BJ (cell line): Measurements from ENCODE around the gene THOC1. TPM values are rescaled to one million over a fixed set of nuclear protein-coding genes. Genes with fewer than 3 reads are reported as not detected.

ENCODE experiments used
- CTCF ChIA-PET: fragments of 350-600 bp; formaldehyde crosslinking; extraction: SDS; loops from one replicate; lab custom pipeline; 2021; ENCODE audit warnings: antibody characterized with exemption, inconsistent platforms; lab: Yijun Ruan, JAX
- POLR2A ChIA-PET: fragments of 300-600 bp; sonication (Branson Sonifier 250); formaldehyde crosslinking; extraction: SDS; loops from one replicate; lab custom pipeline; 2021; ENCODE audit warnings: antibody characterized with exemption; lab: Charles Lee
- DNase-seq: peaks from one replicate; pipeline ENCODE4 v3.0.0-alpha.2; 2011; ENCODE audit warnings: low read depth
- H3K27me3 ChIP-seq: 2 replicates; pipeline ENCODE4 v1.6.0; 2011; ENCODE audit warnings: low read length; ENCODE audit not compliant: control insufficient read depth, insufficient read depth
- H3K36me3 ChIP-seq: 2 replicates; pipeline ENCODE4 v1.5.1; 2011; ENCODE audit warnings: low read length; ENCODE audit not compliant: control insufficient read depth, insufficient read depth
- H3K4me3 ChIP-seq: 2 replicates; pipeline ENCODE4 v1.5.1; 2011; ENCODE audit warnings: low read depth, mild to moderate bottlenecking, control low read depth, low read length
- CTCF ChIP-seq: IDR thresholded peaks from 2 replicates; pipeline ENCODE4 v1.5.1; 2011; ENCODE audit warnings: low read depth, mild to moderate bottlenecking, control low read depth, inconsistent platforms, low read length, moderate library complexity; ENCODE audit not compliant: insufficient read depth
- polyA plus RNA-seq: library from polyadenylated mRNA; depleted of rRNA; stranded (reverse); fragments of >200 nt; gene quantifications from 2 replicates; pipeline ENCODE4 v1.2.3, GENCODE V29; 2011

The THOC1 gene
- polyA plus RNA-seq, 1 experiment: 8.7 TPM

GRCh38 chr18:225745-226144, 42.1 kb downstream of the THOC1 start:
- POLR2A ChIA-PET: no interaction called here
- DNase-seq: no peak
- 0 out of 2 replicates have a peak, but pooled peaks cover 1% of the 10 kb centered on the region for H3K36me3 ChIP-seq
- TF ChIP-seq CTCF: no peak
- no peaks in the 10 kb centered on the region for H3K27me3 ChIP-seq
- CTCF ChIA-PET: interaction anchor here (1.4 to 1.9 kb wide), 2 partner anchors 9 to 10 kb away, joined by 5 read pairs; no protein-coding TSS in a partner anchor
- no peak overlapping the region for H3K4me3 ChIP-seq

DNA sequence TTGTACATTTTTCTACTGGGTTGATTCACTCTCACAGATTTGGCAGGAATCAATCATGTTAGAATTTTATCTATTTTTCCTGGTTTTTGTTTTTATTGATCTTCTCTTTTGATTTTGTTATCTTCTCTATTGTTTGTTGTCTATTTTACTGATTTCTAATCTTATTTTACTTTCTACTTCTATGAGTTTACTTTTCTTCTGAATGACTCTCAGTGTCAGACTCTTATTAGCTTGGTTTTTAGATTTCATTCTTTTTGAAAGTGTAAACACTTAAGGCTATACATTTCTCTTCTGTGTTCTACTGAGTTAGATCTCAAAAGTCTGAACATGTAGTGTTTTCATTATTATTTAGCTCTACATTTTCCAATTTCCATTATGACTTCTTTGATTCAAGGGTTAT, 47.1 kb downstream of the THOC1 start:
- TF ChIP-seq CTCF: no peak
- ChIA-PET CTCF (interaction anchor here (0.5 kb wide), 1 partner anchor 399 kb away, joined by 3 read pairs; no protein-coding TSS in a partner anchor), POLR2A (no interaction called here)
- Histone ChIP-seq H3K36me3 (peaks cover 5% of the 10 kb centered on the region), H3K4me3 (no peak overlapping the region), H3K27me3 (no peaks in the 10 kb centered on the region)
- DNase-seq: no peak

DNA sequence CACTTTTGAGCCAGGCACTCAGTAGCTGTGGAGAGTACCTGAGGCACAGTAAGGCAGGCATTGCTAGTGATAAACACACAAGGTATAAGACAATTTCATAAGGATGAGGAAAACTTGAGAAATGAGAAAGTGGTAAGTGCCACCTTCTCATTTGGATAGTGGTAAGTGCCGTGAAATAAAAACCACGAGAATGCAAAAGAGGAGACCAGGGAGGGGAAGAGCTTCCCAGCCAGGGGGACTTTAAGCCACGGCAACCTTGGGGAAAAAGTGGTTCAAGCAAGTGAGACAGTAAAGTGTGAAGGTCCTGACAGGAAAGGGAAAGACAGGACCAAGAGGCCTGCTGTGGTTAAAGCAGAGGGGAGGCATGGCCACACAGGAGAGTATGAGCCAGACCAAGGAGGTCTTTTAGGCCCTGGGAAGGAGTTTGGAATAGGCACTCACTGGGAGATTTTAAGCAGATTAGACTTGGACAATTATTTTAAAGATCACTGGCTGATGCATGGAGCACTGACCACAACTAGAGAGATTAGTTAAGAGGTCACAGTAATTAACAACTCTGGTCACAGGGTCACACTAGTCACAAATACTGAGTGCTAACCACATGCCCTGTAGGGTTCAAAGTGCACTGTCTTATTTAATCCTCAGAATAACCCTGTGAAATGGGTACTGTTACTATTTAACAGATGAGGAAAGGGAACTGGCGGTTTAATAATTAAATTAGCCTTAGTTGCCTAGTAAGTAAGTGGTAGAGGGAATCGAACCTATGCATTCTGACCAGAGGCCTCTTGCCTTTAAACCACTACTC, 50.1 kb downstream of the THOC1 start:
- Histone ChIP-seq H3K36me3 (peaks cover 8% of the 10 kb centered on the region), H3K27me3 (no peaks in the 10 kb centered on the region), H3K4me3 (no peak overlapping the region)
- CTCF ChIA-PET: no interaction called here
- POLR2A ChIA-PET: no interaction called here
- DNase-seq: no peak
- TF ChIP-seq CTCF: no peak

DNA sequence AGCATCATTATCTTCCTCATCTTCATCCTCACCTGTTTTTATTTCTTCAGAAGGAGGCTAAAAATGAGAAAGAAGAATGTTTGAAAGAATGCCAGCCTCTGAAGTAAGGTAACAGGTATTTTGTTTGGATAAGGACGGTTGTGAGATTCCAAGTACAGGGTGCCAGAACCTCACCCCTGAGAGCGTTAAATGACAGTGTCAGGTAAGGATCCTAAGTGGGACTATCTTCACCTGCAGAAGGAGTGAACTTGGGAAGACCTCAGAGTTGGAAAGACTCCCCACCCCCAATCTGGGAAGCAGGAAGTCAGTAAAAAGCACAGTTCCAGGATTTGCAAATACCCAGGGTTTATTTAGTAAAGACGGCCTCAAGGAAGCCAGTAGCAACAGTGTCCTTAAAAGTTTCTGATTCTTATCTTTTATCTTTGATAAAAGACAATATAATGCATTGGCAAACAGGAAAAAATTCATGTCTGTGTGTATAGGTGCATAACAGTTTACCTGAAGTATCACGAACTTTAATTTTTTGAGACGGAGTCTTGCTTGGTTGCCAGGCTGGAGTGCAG, 52.3 kb downstream of the THOC1 start:
- POLR2A ChIA-PET: no interaction called here
- TF ChIP-seq CTCF: no peak
- CTCF ChIA-PET: interaction anchor here (0.9 kb wide), 1 partner anchor 20 kb away, joined by 3 read pairs; no protein-coding TSS in a partner anchor

DNA sequence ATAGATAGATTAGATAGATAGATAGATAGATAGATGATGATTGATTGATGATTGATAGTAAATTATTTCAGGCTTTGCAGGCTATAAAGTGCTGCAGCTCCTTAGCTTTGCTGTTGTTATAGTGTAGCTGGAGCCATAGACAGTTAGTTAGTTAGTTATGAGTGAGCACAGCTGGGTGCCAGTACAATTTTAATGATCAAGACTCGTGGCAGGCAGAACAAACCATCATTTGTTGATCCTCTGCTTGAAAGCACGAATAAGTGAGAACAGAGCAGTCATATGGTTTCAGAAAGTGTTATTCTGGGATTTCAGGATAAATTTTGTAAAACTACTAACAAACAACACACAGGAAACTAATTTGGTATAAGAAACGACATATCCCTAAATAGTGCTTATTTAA, 53.9 kb downstream of the THOC1 start:
- POLR2A ChIA-PET: no interaction called here
- TF ChIP-seq CTCF: no peak
- Histone ChIP-seq H3K36me3 (peaks cover 11% of the 10 kb centered on the region), H3K4me3 (no peak overlapping the region), H3K27me3 (no peaks in the 10 kb centered on the region)
- DNase-seq: no peak
- CTCF ChIA-PET: no interaction called here

More for the DNA sequence above, 52.3 kb downstream of the THOC1 start:
- H3K27me3 ChIP-seq: no peaks in the 10 kb centered on the region
- H3K36me3 ChIP-seq: peaks cover 11% of the 10 kb centered on the region
- H3K4me3 ChIP-seq: no peak overlapping the region
- no peak for DNase-seq
